ENCODE measurements around the gene SLC10A2.

SLC10A2 gene

GRCh38 chr13:103006641-103007426, 59.4 kb downstream of the SLC10A2 start:
- H3K27ac ChIP-seq (replicated peaks; ENCODE audit: low read length) = no peak overlapping the region
- H3K4me1 ChIP-seq (ENCODE audit: control insufficient read depth in 2 of 2, insufficient read depth in 1 of 2, low read depth in 1 of 2, low read length in 2 of 2) = no peaks in the 10 kb centered on the region
- no peak overlapping the region for H3K4me3 ChIP-seq (ENCODE audit: low read length in 2 of 2)
- H4K91ac ChIP-seq (ENCODE audit: low read depth, low read length, poor library complexity) = no peak overlapping the region
- no peak overlapping the region for H3K18ac ChIP-seq (ENCODE audit: low read length)
- H4K8ac ChIP-seq (ENCODE audit: low read depth, low read length) = no peak overlapping the region
- H3K36me3 ChIP-seq (replicated peaks in 1 of 2; ENCODE audit: control insufficient read depth in 2 of 2, insufficient read depth in 2 of 2, low read length in 2 of 2) = no peaks in the 10 kb centered on the region
- no peaks in the 10 kb centered on the region for H3K27me3 ChIP-seq (ENCODE audit: control insufficient read depth in 3 of 3, insufficient read depth in 3 of 3, low read depth in 1 of 3, low read length in 3 of 3)
- no peak for DNase-seq (ENCODE audit: low spot score)
- H2AFZ ChIP-seq (ENCODE audit: low read length) = no peak overlapping the region
- H3K4me2 ChIP-seq (ENCODE audit: insufficient read depth, low read length, poor library complexity, severe bottlenecking) = no peak overlapping the region
- no CpG with 5 or more reads among the region's 11 CpGs for WGBS, 2 donors (ENCODE audit: extremely low coverage in 2 of 2, insufficient read length in 2 of 2, insufficient replicate concordance in 1 of 2)
- H2BK15ac ChIP-seq (ENCODE audit: low read length) = no peak overlapping the region
- no peak overlapping the region for H2AK5ac ChIP-seq (ENCODE audit: low read depth, low read length)
- no peak overlapping the region for H3K23ac ChIP-seq (ENCODE audit: low read depth, low read length, poor library complexity)
- H3K9me3 ChIP-seq (replicated peaks in 1 of 2; ENCODE audit: control insufficient read depth in 2 of 2, insufficient read depth in 1 of 2, low read depth in 1 of 2, low read length in 2 of 2) = no peaks in the 10 kb centered on the region
- no peak overlapping the region for H3K9ac ChIP-seq (ENCODE audit: low read depth, low read length, poor library complexity)
- H3K14ac ChIP-seq (ENCODE audit: low read length) = no peak overlapping the region
- H3K79me1 ChIP-seq (ENCODE audit: low read depth, low read length) = no peaks in the 10 kb centered on the region
- no peak overlapping the region for H2BK120ac ChIP-seq (ENCODE audit: low read depth, low read length)
- no peak overlapping the region for H3K4ac ChIP-seq (ENCODE audit: low read length)
- no peak overlapping the region for H2BK12ac ChIP-seq (ENCODE audit: low read length)
- H2BK5ac ChIP-seq (ENCODE audit: low read length) = no peak overlapping the region

DNA sequence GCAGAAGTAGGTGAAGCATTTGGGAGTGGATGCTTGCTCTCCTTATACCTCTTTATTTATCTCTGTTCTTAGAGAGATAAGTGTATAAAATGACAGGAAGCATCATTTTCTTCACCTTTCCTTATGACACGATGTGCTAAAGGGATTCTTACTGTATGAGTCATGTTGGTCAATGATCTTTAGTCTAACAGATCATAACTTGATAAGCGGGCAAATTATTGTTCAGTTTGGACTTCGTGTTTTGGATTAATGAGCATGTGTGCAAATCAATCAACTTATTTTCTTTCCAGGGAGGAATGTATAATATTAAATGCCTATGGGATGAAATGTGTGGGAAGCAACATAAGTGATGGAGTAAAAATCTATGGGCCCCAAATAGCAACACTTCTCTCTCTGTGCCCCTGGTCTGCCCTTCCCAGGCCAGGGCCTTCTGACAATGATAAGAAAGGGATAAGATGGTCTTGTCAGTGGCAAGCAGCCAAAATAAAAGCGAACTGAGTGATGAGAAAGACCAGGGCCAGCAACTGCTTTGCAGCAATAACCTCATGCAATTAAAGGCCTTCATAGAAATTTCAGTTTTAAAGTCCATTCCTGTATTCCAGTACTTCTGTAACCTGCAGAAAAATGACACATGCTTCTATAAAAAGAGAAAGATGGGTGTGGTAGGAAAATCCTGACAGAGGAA, 61.4 kb downstream of the SLC10A2 start:
- no peak overlapping the region for H3K9ac ChIP-seq (ENCODE audit: low read depth, low read length, poor library complexity)
- no peak overlapping the region for H3K23ac ChIP-seq (ENCODE audit: low read depth, low read length, poor library complexity)
- H2AK5ac ChIP-seq (ENCODE audit: low read depth, low read length) = no peak overlapping the region
- no peak overlapping the region for H4K8ac ChIP-seq (ENCODE audit: low read depth, low read length)
- H3K9me3 ChIP-seq (replicated peaks in 1 of 2; ENCODE audit: control insufficient read depth in 2 of 2, insufficient read depth in 1 of 2, low read depth in 1 of 2, low read length in 2 of 2) = no peaks in the 10 kb centered on the region
- H3K36me3 ChIP-seq (replicated peaks in 1 of 2; ENCODE audit: control insufficient read depth in 2 of 2, insufficient read depth in 2 of 2, low read length in 2 of 2) = no peaks in the 10 kb centered on the region
- H3K79me1 ChIP-seq (ENCODE audit: low read depth, low read length) = no peaks in the 10 kb centered on the region
- no peak overlapping the region for H3K14ac ChIP-seq (ENCODE audit: low read length)
- no peak overlapping the region for H2BK12ac ChIP-seq (ENCODE audit: low read length)
- H3K18ac ChIP-seq (ENCODE audit: low read length) = no peak overlapping the region
- WGBS, 2 donors (ENCODE audit: extremely low coverage in 2 of 2, insufficient read length in 2 of 2, insufficient replicate concordance in 1 of 2) = no CpG with 5 or more reads among the region's 4 CpGs
- no peak overlapping the region for H2AFZ ChIP-seq (ENCODE audit: low read length)
- no peak overlapping the region for H3K27ac ChIP-seq (replicated peaks; ENCODE audit: low read length)
- DNase-seq (ENCODE audit: low spot score) = no peak
- H2BK120ac ChIP-seq (ENCODE audit: low read depth, low read length) = no peak overlapping the region
- H4K91ac ChIP-seq (ENCODE audit: low read depth, low read length, poor library complexity) = no peak overlapping the region
- no peak overlapping the region for H3K4me2 ChIP-seq (ENCODE audit: insufficient read depth, low read length, poor library complexity, severe bottlenecking)
- H3K4me1 ChIP-seq (ENCODE audit: control insufficient read depth in 2 of 2, insufficient read depth in 1 of 2, low read depth in 1 of 2, low read length in 2 of 2) = no peaks in the 10 kb centered on the region
- H2BK15ac ChIP-seq (ENCODE audit: low read length) = no peak overlapping the region
- H2BK5ac ChIP-seq (ENCODE audit: low read length) = no peak overlapping the region
- no peak overlapping the region for H3K4me3 ChIP-seq (ENCODE audit: low read length in 2 of 2)
- no peak overlapping the region for H3K4ac ChIP-seq (ENCODE audit: low read length)
- H3K27me3 ChIP-seq (ENCODE audit: control insufficient read depth in 3 of 3, insufficient read depth in 3 of 3, low read depth in 1 of 3, low read length in 3 of 3) = no peaks in the 10 kb centered on the region

DNA sequence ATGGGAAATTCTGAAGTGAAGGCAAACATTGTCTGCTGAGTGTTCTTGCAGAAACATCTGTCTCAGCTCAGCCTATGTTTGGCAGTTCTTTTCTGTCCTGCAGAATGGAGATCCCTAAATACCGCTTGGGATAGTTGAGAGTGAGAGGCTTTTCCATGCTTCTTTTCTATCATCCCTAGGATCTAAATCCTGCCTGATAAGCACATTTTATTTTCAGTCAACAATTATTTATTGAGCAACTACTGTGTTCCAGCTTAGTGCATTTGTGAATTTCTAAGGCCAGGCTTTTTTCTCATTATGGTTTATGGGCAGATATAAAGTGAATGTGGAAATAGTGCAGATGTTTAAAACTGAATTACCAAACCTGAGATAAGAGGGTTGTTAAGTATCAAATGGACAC, 62.6 kb downstream of the SLC10A2 start:
- H4K91ac ChIP-seq (ENCODE audit: low read depth, low read length, poor library complexity) = no peak overlapping the region

DNA sequence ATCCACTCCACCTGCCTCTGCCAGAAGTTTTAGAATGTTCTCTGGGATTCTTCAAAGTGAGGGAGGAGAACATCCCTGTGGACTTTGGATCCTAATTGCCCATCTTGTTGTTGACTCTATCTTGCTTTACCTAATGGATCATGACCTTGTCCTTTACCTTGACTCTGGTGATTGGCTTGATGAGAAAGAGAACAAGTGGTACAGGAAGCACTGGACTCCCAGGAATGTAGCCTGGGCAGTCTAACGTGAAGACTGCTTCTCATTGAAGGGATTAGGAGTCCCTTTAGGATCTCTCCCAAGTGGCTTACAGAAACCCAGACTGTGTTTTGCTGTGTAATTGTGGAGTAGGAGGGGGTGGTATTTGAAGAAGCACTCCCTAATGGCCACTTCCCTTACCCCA, 63.9 kb downstream of the SLC10A2 start:
- Histone ChIP-seq H3K79me1 (ENCODE audit: low read depth, low read length) (no peaks in the 10 kb centered on the region), H3K14ac (ENCODE audit: low read length) (no peak overlapping the region), H3K18ac (ENCODE audit: low read length) (no peak overlapping the region), H3K23ac (ENCODE audit: low read depth, low read length, poor library complexity) (no peak overlapping the region), H3K4me2 (ENCODE audit: insufficient read depth, low read length, poor library complexity, severe bottlenecking) (no peak overlapping the region), H3K27ac (replicated peaks; ENCODE audit: low read length) (no peak overlapping the region), H3K4me3 (ENCODE audit: low read length in 2 of 2) (no peak overlapping the region), H3K9me3 (replicated peaks in 1 of 2; ENCODE audit: control insufficient read depth in 2 of 2, insufficient read depth in 1 of 2, low read depth in 1 of 2, low read length in 2 of 2) (no peaks in the 10 kb centered on the region), H2BK15ac (ENCODE audit: low read length) (no peak overlapping the region), H2BK5ac (ENCODE audit: low read length) (no peak overlapping the region), H3K4me1 (ENCODE audit: control insufficient read depth in 2 of 2, insufficient read depth in 1 of 2, low read depth in 1 of 2, low read length in 2 of 2) (no peaks in the 10 kb centered on the region), H2BK120ac (ENCODE audit: low read depth, low read length) (no peak overlapping the region), H4K91ac (ENCODE audit: low read depth, low read length, poor library complexity) (no peak overlapping the region), H2AK5ac (ENCODE audit: low read depth, low read length) (no peak overlapping the region), H3K4ac (ENCODE audit: low read length) (no peak overlapping the region), H3K9ac (ENCODE audit: low read depth, low read length, poor library complexity) (no peak overlapping the region), H2AFZ (ENCODE audit: low read length) (no peak overlapping the region), H2BK12ac (ENCODE audit: low read length) (no peak overlapping the region), H4K8ac (ENCODE audit: low read depth, low read length) (no peak overlapping the region), H3K27me3 (ENCODE audit: control insufficient read depth in 3 of 3, insufficient read depth in 3 of 3, low read depth in 1 of 3, low read length in 3 of 3) (no peaks in the 10 kb centered on the region), H3K36me3 (replicated peaks in 1 of 2; ENCODE audit: control insufficient read depth in 2 of 2, insufficient read depth in 2 of 2, low read length in 2 of 2) (no peaks in the 10 kb centered on the region)
- no CpG with 5 or more reads among the region's 1 CpG for WGBS, 2 donors (ENCODE audit: extremely low coverage in 2 of 2, insufficient read length in 2 of 2, insufficient replicate concordance in 1 of 2)
- DNase-seq (ENCODE audit: low spot score) = no peak

More for the DNA sequence above, 62.6 kb downstream of the SLC10A2 start:
- Histone ChIP-seq H3K27ac (replicated peaks; ENCODE audit: low read length) (no peak overlapping the region), H2BK5ac (ENCODE audit: low read length) (no peak overlapping the region), H3K18ac (ENCODE audit: low read length) (no peak overlapping the region), H3K23ac (ENCODE audit: low read depth, low read length, poor library complexity) (no peak overlapping the region), H2BK120ac (ENCODE audit: low read depth, low read length) (no peak overlapping the region), H4K8ac (ENCODE audit: low read depth, low read length) (no peak overlapping the region), H3K14ac (ENCODE audit: low read length) (no peak overlapping the region), H3K9ac (ENCODE audit: low read depth, low read length, poor library complexity) (no peak overlapping the region), H2BK12ac (ENCODE audit: low read length) (no peak overlapping the region), H3K4me3 (ENCODE audit: low read length in 2 of 2) (no peak overlapping the region), H3K9me3 (replicated peaks in 1 of 2; ENCODE audit: control insufficient read depth in 2 of 2, insufficient read depth in 1 of 2, low read depth in 1 of 2, low read length in 2 of 2) (no peaks in the 10 kb centered on the region), H2BK15ac (ENCODE audit: low read length) (no peak overlapping the region), H3K27me3 (ENCODE audit: control insufficient read depth in 3 of 3, insufficient read depth in 3 of 3, low read depth in 1 of 3, low read length in 3 of 3) (no peaks in the 10 kb centered on the region), H3K36me3 (replicated peaks in 1 of 2; ENCODE audit: control insufficient read depth in 2 of 2, insufficient read depth in 2 of 2, low read length in 2 of 2) (no peaks in the 10 kb centered on the region), H3K79me1 (ENCODE audit: low read depth, low read length) (no peaks in the 10 kb centered on the region), H2AK5ac (ENCODE audit: low read depth, low read length) (no peak overlapping the region), H3K4me1 (ENCODE audit: control insufficient read depth in 2 of 2, insufficient read depth in 1 of 2, low read depth in 1 of 2, low read length in 2 of 2) (no peaks in the 10 kb centered on the region), H2AFZ (ENCODE audit: low read length) (no peak overlapping the region), H3K4me2 (ENCODE audit: insufficient read depth, low read length, poor library complexity, severe bottlenecking) (no peak overlapping the region), H3K4ac (ENCODE audit: low read length) (no peak overlapping the region)
- DNase-seq (ENCODE audit: low spot score) = no peak
- WGBS, 2 donors (ENCODE audit: extremely low coverage in 2 of 2, insufficient read length in 2 of 2, insufficient replicate concordance in 1 of 2) = no CpG with 5 or more reads among the region's 1 CpG
